Right lobe of liver (tissue), 4 donors: Measurements from ENCODE around the gene GALNT2.

Experiments used
- CTCF ChIP-seq, 4 donors: fragments of 200-600 bp in 3 of 4; fragments of 450-650 bp in 1 of 4; IDR thresholded peaks; one replicate each; pipeline versions ENCODE4 v1.5.1 to v1.8.0; 2016 to 2022; ENCODE audit warnings: antibody characterized with exemption in 4 of 4, mild to moderate bottlenecking in 2 of 4
- POLR2A ChIP-seq: fragments of 450-650 bp; IDR thresholded peaks from one replicate; pipeline ENCODE4 v1.6.1; 2017; ENCODE audit warnings: antibody characterized with exemption, mild to moderate bottlenecking
- donor health status: DM: no; HTN: no; CAD: no.
- donor health status: DM: no; HTN: no; CAD: no.
- donor health status: DM: no; HTN: yes; CAD: no.

- TF ChIP-seq POLR2A (no peak), CTCF (IDR thresholded peaks at IDR 0.05) (no peak)
These were observed 211.3 kb downstream of the GALNT2 start for GRCh38 chr1:230278376-230278775.
